Measurements from ENCODE around the gene HACD2.

The HACD2 gene

GRCh38 chr3:123582315-123582714 lies 2.5 kb downstream of the HACD2 start:
- DNase-seq (ENCODE audit: low read depth) = no peak
- TF ChIP-seq CTCF (IDR thresholded peaks at IDR 0.05; ENCODE audit: low read depth, low read length, missing control alignments) = no peak
- in situ Hi-C loops (cut with HindIII; ENCODE audit: low sequenced_read_pairs) = no loop called here
- no peak overlapping the region for H3K4me3 ChIP-seq (ENCODE audit: low read depth, low read length)

GRCh38 chr3:123576122-123576521 lies 8.7 kb downstream of the HACD2 start:
- TF ChIP-seq CTCF (IDR thresholded peaks at IDR 0.05; ENCODE audit: low read depth, low read length, missing control alignments) = no peak
- no peak for DNase-seq (ENCODE audit: low read depth)
- H3K4me3 ChIP-seq (ENCODE audit: low read depth, low read length) = no peak overlapping the region
- in situ Hi-C loops (cut with HindIII; ENCODE audit: low sequenced_read_pairs) = no loop called here

GRCh38 chr3:123571973-123572365 lies 12.9 kb downstream of the HACD2 start:
- no peak for TF ChIP-seq CTCF (IDR thresholded peaks at IDR 0.05; ENCODE audit: low read depth, low read length, missing control alignments)
- no peak overlapping the region for H3K4me3 ChIP-seq (ENCODE audit: low read depth, low read length)
- DNase-seq (ENCODE audit: low read depth) = no peak
- in situ Hi-C loops (cut with HindIII; ENCODE audit: low sequenced_read_pairs) = loop anchor here (25.0 kb wide), 1 partner anchor 235 kb away; no protein-coding TSS in a partner anchor

- DNase-seq (ENCODE audit: low read depth) = no peak
- H3K4me3 ChIP-seq (ENCODE audit: low read depth, low read length) = no peak overlapping the region
- in situ Hi-C loops (cut with HindIII; ENCODE audit: low sequenced_read_pairs) = loop anchor here (25.0 kb wide), 1 partner anchor 234 kb away; no protein-coding TSS in a partner anchor
- no peak for TF ChIP-seq CTCF (IDR thresholded peaks at IDR 0.05; ENCODE audit: low read depth, low read length, missing control alignments)
These were observed 13.4 kb downstream of the HACD2 start for GRCh38 chr3:123571264-123571972.

GRCh38 chr3:123568875-123569274 lies 16.0 kb downstream of the HACD2 start:
- H3K4me3 ChIP-seq (ENCODE audit: low read depth, low read length) = no peak overlapping the region
- no peak for DNase-seq (ENCODE audit: low read depth)
- in situ Hi-C loops (cut with HindIII; ENCODE audit: low sequenced_read_pairs) = loop anchor here (25.0 kb wide), 1 partner anchor 232 kb away; no protein-coding TSS in a partner anchor
- TF ChIP-seq CTCF (IDR thresholded peaks at IDR 0.05; ENCODE audit: low read depth, low read length, missing control alignments) = no peak

- H3K4me3 ChIP-seq (ENCODE audit: low read depth, low read length) = no peak overlapping the region
- no peak for DNase-seq (ENCODE audit: low read depth)
- in situ Hi-C loops (cut with HindIII; ENCODE audit: low sequenced_read_pairs) = loop anchor here (25.0 kb wide), 1 partner anchor 231 kb away; no protein-coding TSS in a partner anchor
These were observed 16.8 kb downstream of the HACD2 start for GRCh38 chr3:123568034-123568433.

More at GRCh38 chr3:123568034-123568433, 16.8 kb downstream of the HACD2 start:
- TF ChIP-seq CTCF (IDR thresholded peaks at IDR 0.05; ENCODE audit: low read depth, low read length, missing control alignments) = no peak

Measured in astrocyte of the cerebellum (primary cell).